WTC11 (cell line): ENCODE results near the gene LHPP. TPM values are rescaled to one million over a fixed set of nuclear protein-coding genes. Genes with fewer than 3 reads are reported as not detected.

Source experiments
- ATAC-seq: fragments of 200-7000 bp; cut with Tn5 transposase; 2 replicates; pipeline ENCODE4 v1.10.0; 2021; ENCODE audit warnings: mild to moderate bottlenecking, moderate library complexity
- CTCF ChIA-PET: fragments of 300-600 bp; sonication (Branson Sonifier 250); formaldehyde crosslinking; loops from one replicate; lab custom pipeline; 2021; ENCODE audit warnings: antibody characterized with exemption; lab: Charles Lee
- POLR2A ChIA-PET: fragments of 350-600 bp; sonication (Branson Sonifier 250); formaldehyde crosslinking; loops from one replicate; lab custom pipeline; 2021; ENCODE audit warnings: antibody characterized with exemption; lab: Charles Lee
- DNase-seq: peaks from one replicate; pipeline ENCODE4 v3.0.0; 2021; ENCODE audit warnings: low spot score
- H3K27ac Mint-ChIP-seq: 2 replicates; pipeline ENCODE4 v1.8.0; 2021; ENCODE audit warnings: mixed read lengths
- H3K27me3 Mint-ChIP-seq: 2 replicates; pipeline ENCODE4 v1.8.0; 2021; ENCODE audit warnings: low read depth, mild to moderate bottlenecking, moderate library complexity, mixed read lengths
- H3K36me3 Mint-ChIP-seq: 2 replicates; pipeline ENCODE4 v1.8.0; 2021; ENCODE audit warnings: mixed read lengths
- H3K4me1 Mint-ChIP-seq: 2 replicates; pipeline ENCODE4 v1.8.0; 2022; ENCODE audit warnings: mixed read lengths
- H3K4me3 Mint-ChIP-seq: 2 replicates; pipeline ENCODE4 v1.8.0; 2021; ENCODE audit warnings: mild to moderate bottlenecking, moderate library complexity, mixed read lengths
- H3K9me3 Mint-ChIP-seq: 2 replicates; pipeline ENCODE4 v1.8.0; 2021; ENCODE audit warnings: mixed read lengths
- AFF4 ChIP-seq: sonication (generic); formaldehyde crosslinking; IDR thresholded peaks from 2 replicates; pipeline ENCODE4 v1.8.1; 2023; ENCODE audit warnings: mild to moderate bottlenecking, missing genetic modification reagents, borderline replicate concordance
- EMX1 ChIP-seq: fragments of 250-450 bp; sonication (Bioruptor Pico); IDR thresholded peaks from 2 replicates; pipeline ENCODE4 v1.8.0; 2021; ENCODE audit warnings: mild to moderate bottlenecking
- KAT7 ChIP-seq: sonication (generic); formaldehyde crosslinking; IDR thresholded peaks from 2 replicates; pipeline ENCODE4 v1.8.1; 2023; ENCODE audit warnings: missing genetic modification reagents, mild to moderate bottlenecking, borderline replicate concordance
- NFATC4 ChIP-seq: fragments of 250-450 bp; sonication (Bioruptor Pico); IDR thresholded peaks from 2 replicates; pipeline ENCODE4 v1.9.0; 2021; ENCODE audit warnings: mild to moderate bottlenecking
- PRRX2 ChIP-seq: fragments of 250-450 bp; sonication (Bioruptor Pico); IDR thresholded peaks from 2 replicates; pipeline ENCODE4 v1.8.0; 2021; ENCODE audit warnings: mild to moderate bottlenecking
- RELA ChIP-seq: sonication (generic); formaldehyde crosslinking; IDR thresholded peaks from 2 replicates; pipeline ENCODE4 v1.8.1; 2022; ENCODE audit warnings: missing genetic modification reagents, mild to moderate bottlenecking, borderline replicate concordance
- SMAD3 ChIP-seq: sonication (generic); formaldehyde crosslinking; IDR thresholded peaks from 2 replicates; pipeline ENCODE4 v1.8.0; 2022; ENCODE audit warnings: missing genetic modification reagents, mild to moderate bottlenecking, borderline replicate concordance
- SOX15 ChIP-seq: fragments of 250-450 bp; sonication (Bioruptor Pico); IDR thresholded peaks from 2 replicates; pipeline ENCODE4 v1.9.0; 2021; ENCODE audit warnings: mild to moderate bottlenecking
- TCF7 ChIP-seq: sonication (generic); formaldehyde crosslinking; IDR thresholded peaks from 2 replicates; pipeline ENCODE4 v1.8.0; 2022; ENCODE audit warnings: mild to moderate bottlenecking, low read depth, missing genetic modification reagents, moderate library complexity
- TEAD1 ChIP-seq: sonication (generic); formaldehyde crosslinking; IDR thresholded peaks from 2 replicates; pipeline ENCODE4 v1.8.0; 2022; ENCODE audit warnings: mild to moderate bottlenecking, missing genetic modification reagents
- TP53 ChIP-seq: sonication (generic); formaldehyde crosslinking; IDR thresholded peaks from 2 replicates; pipeline ENCODE4 v1.8.1; 2023; ENCODE audit warnings: mild to moderate bottlenecking, missing genetic modification reagents
- ZMAT4 ChIP-seq: fragments of 250-450 bp; sonication (Bioruptor Pico); IDR thresholded peaks from 2 replicates; pipeline ENCODE4 v1.9.0; 2021; ENCODE audit warnings: mild to moderate bottlenecking
- total RNA-seq: library from RNA; stranded (reverse); gene quantifications from 3 replicates; pipeline ENCODE4 v1.2.3, GENCODE V29; 2021
- TF ChIP-seq, protein P1 (sequence below): sonication (generic); formaldehyde crosslinking; IDR thresholded peaks from 2 replicates; pipeline ENCODE4 v1.8.1; 2023; ENCODE audit warnings: mild to moderate bottlenecking, missing genetic modification reagents, moderate library complexity
- TF ChIP-seq, protein P2 (sequence below): fragments of 200-600 bp; IDR thresholded peaks from 2 replicates; pipeline ENCODE4 v1.8.0; 2022; ENCODE audit warnings: antibody characterized with exemption
- TF ChIP-seq, protein P3 (sequence below): sonication (generic); formaldehyde crosslinking; IDR thresholded peaks from 2 replicates; pipeline ENCODE4 v1.8.1; 2023; ENCODE audit warnings: mild to moderate bottlenecking, missing genetic modification reagents
- TF ChIP-seq, protein P4 (sequence below): fragments of 250-450 bp; sonication (Bioruptor Pico); IDR thresholded peaks from 2 replicates; pipeline ENCODE4 v1.8.0; 2021; ENCODE audit warnings: mild to moderate bottlenecking

Gene LHPP
- total RNA-seq, 1 experiment from 2014 or later = 33.2 TPM

- H3K36me3 Mint-ChIP-seq = no peaks in the 10 kb centered on the region
- no peaks in the 10 kb centered on the region for H3K4me1 Mint-ChIP-seq
- no peaks in the 10 kb centered on the region for H3K9me3 Mint-ChIP-seq
- ATAC-seq = no peak
- H3K27me3 Mint-ChIP-seq = no peaks in the 10 kb centered on the region
- no peak overlapping the region for H3K4me3 Mint-ChIP-seq
- no peak for TF ChIP-seq AFF4 (CRISPR knock-in tag)
- TF ChIP-seq, protein P1, sequence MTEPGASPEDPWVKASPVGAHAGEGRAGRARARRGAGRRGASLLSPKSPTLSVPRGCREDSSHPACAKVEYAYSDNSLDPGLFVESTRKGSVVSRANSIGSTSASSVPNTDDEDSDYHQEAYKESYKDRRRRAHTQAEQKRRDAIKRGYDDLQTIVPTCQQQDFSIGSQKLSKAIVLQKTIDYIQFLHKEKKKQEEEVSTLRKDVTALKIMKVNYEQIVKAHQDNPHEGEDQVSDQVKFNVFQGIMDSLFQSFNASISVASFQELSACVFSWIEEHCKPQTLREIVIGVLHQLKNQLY (CRISPR knock-in tag) = no peak
- TF ChIP-seq SOX15 = no peak
- no peak for TF ChIP-seq EMX1 (CRISPR knock-in tag)
- TF ChIP-seq TCF7 (CRISPR knock-in tag) = no peak
- TF ChIP-seq, protein P2, sequence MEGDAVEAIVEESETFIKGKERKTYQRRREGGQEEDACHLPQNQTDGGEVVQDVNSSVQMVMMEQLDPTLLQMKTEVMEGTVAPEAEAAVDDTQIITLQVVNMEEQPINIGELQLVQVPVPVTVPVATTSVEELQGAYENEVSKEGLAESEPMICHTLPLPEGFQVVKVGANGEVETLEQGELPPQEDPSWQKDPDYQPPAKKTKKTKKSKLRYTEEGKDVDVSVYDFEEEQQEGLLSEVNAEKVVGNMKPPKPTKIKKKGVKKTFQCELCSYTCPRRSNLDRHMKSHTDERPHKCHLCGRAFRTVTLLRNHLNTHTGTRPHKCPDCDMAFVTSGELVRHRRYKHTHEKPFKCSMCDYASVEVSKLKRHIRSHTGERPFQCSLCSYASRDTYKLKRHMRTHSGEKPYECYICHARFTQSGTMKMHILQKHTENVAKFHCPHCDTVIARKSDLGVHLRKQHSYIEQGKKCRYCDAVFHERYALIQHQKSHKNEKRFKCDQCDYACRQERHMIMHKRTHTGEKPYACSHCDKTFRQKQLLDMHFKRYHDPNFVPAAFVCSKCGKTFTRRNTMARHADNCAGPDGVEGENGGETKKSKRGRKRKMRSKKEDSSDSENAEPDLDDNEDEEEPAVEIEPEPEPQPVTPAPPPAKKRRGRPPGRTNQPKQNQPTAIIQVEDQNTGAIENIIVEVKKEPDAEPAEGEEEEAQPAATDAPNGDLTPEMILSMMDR = no peak
- no peak for TF ChIP-seq TEAD1 (CRISPR knock-in tag)
- TF ChIP-seq ZMAT4 (CRISPR knock-in tag) = no peak
- TF ChIP-seq, protein P3, sequence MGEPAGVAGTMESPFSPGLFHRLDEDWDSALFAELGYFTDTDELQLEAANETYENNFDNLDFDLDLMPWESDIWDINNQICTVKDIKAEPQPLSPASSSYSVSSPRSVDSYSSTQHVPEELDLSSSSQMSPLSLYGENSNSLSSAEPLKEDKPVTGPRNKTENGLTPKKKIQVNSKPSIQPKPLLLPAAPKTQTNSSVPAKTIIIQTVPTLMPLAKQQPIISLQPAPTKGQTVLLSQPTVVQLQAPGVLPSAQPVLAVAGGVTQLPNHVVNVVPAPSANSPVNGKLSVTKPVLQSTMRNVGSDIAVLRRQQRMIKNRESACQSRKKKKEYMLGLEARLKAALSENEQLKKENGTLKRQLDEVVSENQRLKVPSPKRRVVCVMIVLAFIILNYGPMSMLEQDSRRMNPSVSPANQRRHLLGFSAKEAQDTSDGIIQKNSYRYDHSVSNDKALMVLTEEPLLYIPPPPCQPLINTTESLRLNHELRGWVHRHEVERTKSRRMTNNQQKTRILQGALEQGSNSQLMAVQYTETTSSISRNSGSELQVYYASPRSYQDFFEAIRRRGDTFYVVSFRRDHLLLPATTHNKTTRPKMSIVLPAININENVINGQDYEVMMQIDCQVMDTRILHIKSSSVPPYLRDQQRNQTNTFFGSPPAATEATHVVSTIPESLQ (CRISPR knock-in tag) = no peak
- no peak for TF ChIP-seq SMAD3
- TF ChIP-seq, protein P4, sequence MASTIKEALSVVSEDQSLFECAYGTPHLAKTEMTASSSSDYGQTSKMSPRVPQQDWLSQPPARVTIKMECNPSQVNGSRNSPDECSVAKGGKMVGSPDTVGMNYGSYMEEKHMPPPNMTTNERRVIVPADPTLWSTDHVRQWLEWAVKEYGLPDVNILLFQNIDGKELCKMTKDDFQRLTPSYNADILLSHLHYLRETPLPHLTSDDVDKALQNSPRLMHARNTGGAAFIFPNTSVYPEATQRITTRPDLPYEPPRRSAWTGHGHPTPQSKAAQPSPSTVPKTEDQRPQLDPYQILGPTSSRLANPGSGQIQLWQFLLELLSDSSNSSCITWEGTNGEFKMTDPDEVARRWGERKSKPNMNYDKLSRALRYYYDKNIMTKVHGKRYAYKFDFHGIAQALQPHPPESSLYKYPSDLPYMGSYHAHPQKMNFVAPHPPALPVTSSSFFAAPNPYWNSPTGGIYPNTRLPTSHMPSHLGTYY (CRISPR knock-in tag) = no peak
- TF ChIP-seq, all 79 proteins: peak for 0
- CTCF ChIA-PET = no interaction called here
- no peak for DNase-seq
- H3K27ac Mint-ChIP-seq = no peak overlapping the region
- POLR2A ChIA-PET = no interaction called here
These were observed 138.6 kb downstream of the LHPP start for GRCh38 chr10:124600051-124600880.

DNA sequence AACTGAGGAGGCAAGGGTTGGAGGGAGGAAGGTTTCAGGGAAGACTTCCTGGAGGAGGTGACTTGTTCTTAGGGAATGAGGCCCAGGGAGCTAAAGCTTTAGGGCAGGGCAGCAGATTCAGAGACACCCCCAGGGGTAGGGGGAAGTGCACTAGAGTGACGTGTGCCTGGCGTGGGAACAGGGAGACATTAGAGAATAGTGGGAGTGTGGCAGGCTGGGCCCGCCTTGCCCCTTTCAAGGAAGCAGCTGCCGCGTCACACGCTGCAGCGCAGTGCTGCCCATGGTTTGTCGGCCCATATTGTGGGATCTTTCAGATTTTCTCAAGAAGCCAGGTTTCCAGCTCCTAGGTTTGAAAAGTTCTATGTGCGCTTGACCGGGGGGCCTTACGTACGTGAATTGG is 139.4 kb downstream of the LHPP start:
- H3K27me3 Mint-ChIP-seq = no peaks in the 10 kb centered on the region
- no peak overlapping the region for H3K27ac Mint-ChIP-seq
- DNase-seq (no peak), ATAC-seq (no peak)
- H3K4me1 Mint-ChIP-seq = no peaks in the 10 kb centered on the region
- H3K36me3 Mint-ChIP-seq = no peaks in the 10 kb centered on the region
- ChIA-PET CTCF (interaction anchor here (0.9 to 1.0 kb wide), 2 partner anchors 65 to 67 kb away, joined by 3 to 4 read pairs; no protein-coding TSS in a partner anchor), POLR2A (no interaction called here)
- H3K9me3 Mint-ChIP-seq = no peaks in the 10 kb centered on the region
- H3K4me3 Mint-ChIP-seq = no peak overlapping the region
- TF ChIP-seq TP53 (CRISPR knock-in tag) (no peak), RELA (no peak), NFATC4 (CRISPR knock-in tag) (no peak), KAT7 (CRISPR knock-in tag) (no peak), PRRX2 (CRISPR knock-in tag) (no peak), AFF4 (CRISPR knock-in tag) (no peak)
- TF ChIP-seq, protein P4 (CRISPR knock-in tag) = no peak
